BLaER1 treated with 17β-estradiol and CSF1 and Interleukin-3, amounts not matched to agents 10 nM and 100 nM (cell line): ENCODE measurements around the gene CST9.
A peak's percentile ranks its signal among the peaks of the same experiment; 100 is the strongest.

Experiments used
- H3K27ac ChIP-seq, 11 experiments: shearing (Covaris generic); formaldehyde crosslinking; 2 replicates each; pipeline ENCODE4 v1.8.1; 2022
- H3K27me3 ChIP-seq, 11 experiments: shearing (Covaris generic); formaldehyde crosslinking; 2 replicates each; pipeline ENCODE4 v1.8.1; 2022
- H3K36me3 ChIP-seq, 11 experiments: shearing (Covaris generic); formaldehyde crosslinking; 2 replicates each; pipeline ENCODE4 v1.8.1; 2022
- H3K4me1 ChIP-seq, 10 experiments: shearing (Covaris generic); formaldehyde crosslinking; 2 replicates each; pipeline ENCODE4 v1.8.1; 2022
- H3K4me2 ChIP-seq, 11 experiments: shearing (Covaris generic); formaldehyde crosslinking; 2 replicates each; pipeline ENCODE4 v1.8.1; 2022
- H3K4me3 ChIP-seq, 10 experiments: shearing (Covaris generic); formaldehyde crosslinking; 2 replicates each; pipeline ENCODE4 v1.8.1; 2022
- H3K9ac ChIP-seq, 11 experiments: shearing (Covaris generic); formaldehyde crosslinking; 2 replicates each; pipeline ENCODE4 v1.8.1; 2022
- H3K9me3 ChIP-seq, 11 experiments: shearing (Covaris generic); formaldehyde crosslinking; replicated peaks in 1 of 11; 2 replicates each; pipeline ENCODE4 v1.8.1; 2022
- H4K20me1 ChIP-seq, 11 experiments: shearing (Covaris generic); formaldehyde crosslinking; 2 replicates each; pipeline ENCODE4 v1.8.1; 2022
- Cebpa-rat ChIP-seq, 11 experiments: shearing (Covaris generic); IDR thresholded peaks; 2 replicates each; pipeline ENCODE4 v1.8.1; 2022

CST9 gene, protein sequence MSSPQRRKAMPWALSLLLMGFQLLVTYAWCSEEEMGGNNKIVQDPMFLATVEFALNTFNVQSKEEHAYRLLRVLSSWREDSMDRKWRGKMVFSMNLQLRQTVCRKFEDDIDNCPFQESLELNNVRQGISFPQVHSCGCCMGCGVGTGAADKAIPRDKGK

DNA sequence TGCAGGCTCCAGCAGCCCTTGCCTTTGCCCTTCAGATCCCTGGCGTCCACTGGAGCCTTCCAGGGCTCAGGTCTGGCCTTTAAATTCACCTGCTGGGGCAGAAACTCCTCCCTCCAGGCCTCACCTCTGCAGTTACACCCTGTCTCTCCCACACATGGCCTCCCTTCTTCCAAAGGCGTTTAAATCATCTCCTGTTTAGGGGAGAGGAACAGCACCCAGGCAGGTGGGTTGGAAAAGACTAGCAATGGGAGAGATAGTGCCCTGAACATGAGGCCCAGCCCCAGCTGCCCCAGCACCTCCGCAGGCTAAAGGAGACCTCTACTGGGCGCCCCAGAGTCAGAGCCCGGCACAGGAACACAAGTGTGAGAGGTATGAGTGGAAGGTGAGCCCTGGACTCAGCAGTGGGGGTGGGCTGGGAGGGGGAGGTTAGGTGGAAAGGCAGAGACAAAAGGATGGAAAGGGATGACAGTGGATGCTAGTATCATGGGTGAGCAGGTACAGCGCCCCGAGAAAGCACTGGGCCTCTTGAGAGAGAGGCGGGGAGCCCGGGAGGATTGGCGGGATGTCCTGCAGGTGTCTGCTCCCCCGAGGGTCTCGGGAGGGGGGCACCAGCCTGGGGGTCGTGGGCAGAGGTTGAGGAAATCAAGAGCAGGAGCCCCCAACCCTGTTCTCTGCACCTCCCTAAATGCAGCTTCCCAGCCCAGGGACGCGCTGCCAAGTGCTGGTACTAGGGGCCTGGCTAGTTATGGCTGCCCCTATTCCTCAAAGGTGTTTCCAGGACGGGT, at the start of gene CST9:
CST9 (minus strand) TSS at position 51 of the 785 bp plus-strand sequence. CDS start 53 bp downstream, outside the sequence.
- Histone ChIP-seq H4K20me1 (no peaks in the 10 kb centered on the region), H3K4me2 (peak within 1 kb of the TSS; percentile 5 to 70 (median 51); a peak in 20 of 22 replicates), H3K36me3 (no peaks in the 10 kb centered on the region), H3K27ac (no peak within 1 kb of the TSS), H3K4me1 (peaks cover 18 to 48% (median 40%) of the 10 kb centered on the region in 10 experiments), H3K27me3 (no peaks in the 10 kb centered on the region), H3K9me3 (0 out of 22 replicates have a peak, but pooled peaks cover 0 to 8% (median 0%) of the 10 kb centered on the region in 11 experiments), H3K9ac (no peak within 1 kb of the TSS), H3K4me3 (no peak within 1 kb of the TSS)
- TF ChIP-seq Cebpa-rat (IDR thresholded peaks at IDR 0.05), result no peak

DNA sequence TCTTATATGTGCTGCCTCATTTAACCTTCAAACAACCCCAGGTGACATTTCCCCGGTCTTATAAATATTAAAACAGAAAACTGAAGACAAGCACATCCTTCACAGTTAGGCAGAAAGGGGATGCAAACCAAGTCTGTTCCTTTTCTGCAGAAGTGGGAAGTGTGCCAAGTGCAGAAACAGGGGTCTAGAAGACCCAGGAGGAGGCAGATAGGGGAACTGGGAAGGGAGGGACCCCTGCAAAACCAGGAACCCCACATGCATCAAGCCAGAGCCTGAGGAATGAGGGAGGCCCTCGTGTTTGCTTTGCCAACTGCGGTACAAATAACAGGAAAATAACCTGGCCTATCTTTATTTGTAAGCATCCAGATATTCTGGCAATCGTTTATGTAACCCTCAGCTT, 49.0 kb upstream of the CST9 start:
- H3K4me1 ChIP-seq, result peaks cover 37 to 56% (median 46%) of the 10 kb centered on the region in 10 experiments
- H4K20me1 ChIP-seq, result no peaks in the 10 kb centered on the region
- H3K27ac ChIP-seq, result peak overlapping the region in 6 of 11 experiments; percentile 67 to 83 (median 80); a peak in 8 of 22 replicates
- no peak for TF ChIP-seq Cebpa-rat (IDR thresholded peaks at IDR 0.05)
- peak overlapping the region; percentile 83 to 97 (median 91) for H3K4me2 ChIP-seq
- no peaks in the 10 kb centered on the region for H3K9me3 ChIP-seq
- peak overlapping the region in 4 of 11 experiments; percentile 4 to 65 (median 40); a peak in 3 of 22 replicates for H3K9ac ChIP-seq
- no peaks in the 10 kb centered on the region for H3K27me3 ChIP-seq
- H3K4me3 ChIP-seq, result peak overlapping the region in 1 of 10 experiments; percentile 6; a peak in 1 of 20 replicates
- H3K36me3 ChIP-seq, result no peaks in the 10 kb centered on the region

GRCh38 chr20:23654000-23654399, 48.3 kb upstream of the CST9 start:
- Histone ChIP-seq H3K4me2 (peak overlapping the region; percentile 83 to 97 (median 91)), H3K4me3 (no peak overlapping the region), H3K36me3 (no peaks in the 10 kb centered on the region), H3K27ac (no peak overlapping the region; a peak in 1 of 22 replicates), H3K9ac (peak overlapping the region in 1 of 11 experiments; percentile 17; a peak in 1 of 22 replicates), H3K9me3 (no peaks in the 10 kb centered on the region), H3K4me1 (peaks cover 37 to 56% (median 48%) of the 10 kb centered on the region in 10 experiments), H3K27me3 (no peaks in the 10 kb centered on the region), H4K20me1 (no peaks in the 10 kb centered on the region)
- TF ChIP-seq Cebpa-rat (IDR thresholded peaks at IDR 0.05), result no peak

- Histone ChIP-seq H3K27me3 (no peaks in the 10 kb centered on the region), H3K4me2 (peak overlapping the region; percentile 83 to 97 (median 91); a peak in 21 of 22 replicates), H3K27ac (peak overlapping the region in 2 of 11 experiments; percentile 25 to 27; a peak in 3 of 22 replicates), H3K4me3 (no peak overlapping the region), H3K36me3 (no peaks in the 10 kb centered on the region), H4K20me1 (no peaks in the 10 kb centered on the region), H3K4me1 (peaks cover 37 to 56% (median 48%) of the 10 kb centered on the region in 10 experiments), H3K9me3 (no peaks in the 10 kb centered on the region), H3K9ac (no peak overlapping the region)
- no peak for TF ChIP-seq Cebpa-rat (IDR thresholded peaks at IDR 0.05)
Measured at GRCh38 chr20:23653400-23653938, 47.8 kb upstream of the CST9 start.

- Histone ChIP-seq H3K27me3 (no peaks in the 10 kb centered on the region), H3K4me3 (no peak overlapping the region), H3K9ac (no peak overlapping the region), H3K9me3 (no peaks in the 10 kb centered on the region), H3K36me3 (no peaks in the 10 kb centered on the region), H4K20me1 (no peaks in the 10 kb centered on the region), H3K27ac (peak overlapping the region in 1 of 11 experiments; percentile 27; a peak in 2 of 22 replicates), H3K4me1 (peaks cover 37 to 56% (median 48%) of the 10 kb centered on the region in 10 experiments), H3K4me2 (peak overlapping the region in 7 of 11 experiments; percentile 83 to 97 (median 91); a peak in 9 of 22 replicates)
- no peak for TF ChIP-seq Cebpa-rat (IDR thresholded peaks at IDR 0.05)
Measured at GRCh38 chr20:23652926-23653325, 47.2 kb upstream of the CST9 start.

DNA sequence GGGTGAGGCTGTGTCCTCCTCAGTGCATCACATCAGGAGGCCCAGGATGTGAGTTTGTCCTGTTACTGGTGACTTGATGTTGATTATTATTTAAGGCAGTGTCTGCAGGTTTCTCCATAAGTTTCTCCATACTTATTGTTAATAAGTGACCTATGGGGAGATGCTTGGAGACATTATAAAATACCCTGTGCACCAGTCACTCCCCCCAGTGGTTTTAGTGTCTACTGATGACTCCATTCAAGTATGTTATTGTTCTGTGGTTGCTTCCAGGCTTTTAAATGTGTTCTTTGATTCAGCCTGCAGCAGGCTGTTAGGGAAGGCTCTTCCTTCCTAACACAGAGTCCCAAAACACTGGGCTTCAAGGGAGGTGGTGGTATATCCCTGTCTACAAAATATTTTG, 46.7 kb upstream of the CST9 start:
- Histone ChIP-seq H3K4me1 (peaks cover 37 to 51% (median 48%) of the 10 kb centered on the region in 10 experiments), H3K36me3 (no peaks in the 10 kb centered on the region), H3K27ac (no peak overlapping the region), H3K9ac (no peak overlapping the region), H3K4me2 (peak overlapping the region in 4 of 11 experiments; percentile 16 to 97 (median 85); a peak in 5 of 22 replicates), H3K9me3 (no peaks in the 10 kb centered on the region), H3K27me3 (no peaks in the 10 kb centered on the region), H3K4me3 (no peak overlapping the region), H4K20me1 (no peaks in the 10 kb centered on the region)
- no peak for TF ChIP-seq Cebpa-rat (IDR thresholded peaks at IDR 0.05)

DNA sequence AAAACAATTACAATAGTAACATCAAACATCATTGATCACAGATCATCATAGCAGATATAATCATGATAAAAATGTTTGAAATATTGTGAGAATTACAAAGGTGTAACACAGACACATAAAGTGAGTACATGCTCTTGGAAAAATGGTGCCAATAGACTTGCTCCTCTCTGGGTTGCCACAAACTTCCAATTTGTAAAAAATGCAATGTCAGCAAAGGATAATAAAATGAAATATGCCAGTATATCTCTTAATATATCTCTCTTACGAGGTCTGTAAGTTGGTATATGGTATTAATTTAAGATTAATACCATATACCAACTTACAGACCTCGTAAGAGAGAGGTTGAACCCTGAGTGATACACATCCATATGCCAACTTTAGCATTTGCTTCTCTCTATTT, 45.4 kb upstream of the CST9 start:
- H3K9me3 ChIP-seq, result no peaks in the 10 kb centered on the region
- no peak overlapping the region for H3K4me3 ChIP-seq
- no peaks in the 10 kb centered on the region for H4K20me1 ChIP-seq
- no peak overlapping the region for H3K9ac ChIP-seq
- no peaks in the 10 kb centered on the region for H3K27me3 ChIP-seq
- no peak overlapping the region for H3K4me2 ChIP-seq
- H3K27ac ChIP-seq, result no peak overlapping the region
- H3K36me3 ChIP-seq, result no peaks in the 10 kb centered on the region
- peaks cover 31 to 51% (median 36%) of the 10 kb centered on the region in 10 experiments for H3K4me1 ChIP-seq
- TF ChIP-seq Cebpa-rat (IDR thresholded peaks at IDR 0.05), result no peak

DNA sequence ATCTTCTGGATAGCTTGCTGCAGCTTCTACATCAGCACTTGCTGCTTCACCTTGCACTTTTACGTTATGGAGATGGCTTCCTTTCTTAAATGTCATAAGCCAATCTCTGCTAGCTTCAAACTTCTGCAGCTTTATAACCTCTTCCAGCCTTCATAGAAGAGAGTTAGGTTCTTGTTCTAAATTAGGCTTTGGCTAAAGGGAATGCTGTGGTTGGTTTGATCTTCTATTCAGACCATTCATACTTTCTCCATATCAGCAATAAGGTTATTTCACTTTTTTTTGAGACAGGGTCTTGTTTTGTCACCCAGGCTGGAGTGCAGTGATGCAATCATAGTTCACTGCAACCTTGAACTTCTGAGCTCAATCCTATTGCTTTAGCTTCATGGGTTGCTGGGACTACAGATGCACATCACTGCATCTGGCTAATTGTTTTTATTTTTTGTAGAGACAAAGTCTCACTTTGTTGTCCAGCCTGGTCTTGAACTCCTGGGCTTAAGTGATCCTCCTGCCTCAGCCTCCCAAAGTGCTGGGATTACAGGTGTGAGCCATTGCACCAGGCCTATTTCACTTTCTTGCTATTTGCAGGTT, 44.2 kb upstream of the CST9 start:
- H3K4me2 ChIP-seq, result no peak overlapping the region

DNA sequence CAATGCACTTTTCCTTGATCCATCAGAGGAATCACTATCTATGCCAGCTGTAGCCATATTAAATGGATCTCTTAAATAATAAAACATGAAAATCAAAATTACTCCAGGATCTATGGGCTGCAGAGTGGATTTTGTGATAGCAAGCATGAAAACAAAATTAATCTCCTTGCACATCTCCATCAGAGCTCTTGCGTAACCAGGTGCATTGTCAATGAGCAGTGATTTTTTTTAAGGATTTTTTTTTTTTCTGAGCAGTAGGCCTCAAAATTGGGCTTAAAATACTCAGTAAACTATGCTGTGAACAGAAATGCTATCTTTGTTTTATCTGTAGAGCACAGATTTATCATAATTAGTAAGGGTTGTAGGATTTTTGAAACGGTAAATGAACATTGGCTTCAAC, 43.5 kb upstream of the CST9 start:
- peak in 2 of 11 experiments; percentile 32 to 38; a peak in 1 of 22 replicates for TF ChIP-seq Cebpa-rat (IDR thresholded peaks at IDR 0.05)
- no peak overlapping the region for H3K27ac ChIP-seq
- no peak overlapping the region for H3K4me3 ChIP-seq
- no peaks in the 10 kb centered on the region for H3K9me3 ChIP-seq
- H4K20me1 ChIP-seq, result no peaks in the 10 kb centered on the region
- no peaks in the 10 kb centered on the region for H3K27me3 ChIP-seq
- H3K9ac ChIP-seq, result no peak overlapping the region
- H3K4me1 ChIP-seq, result peaks cover 12 to 53% (median 19%) of the 10 kb centered on the region in 10 experiments
- H3K4me2 ChIP-seq, result no peak overlapping the region
- H3K36me3 ChIP-seq, result no peaks in the 10 kb centered on the region

More for the DNA sequence above, 44.2 kb upstream of the CST9 start:
- no peak overlapping the region for H3K27ac ChIP-seq
- H4K20me1 ChIP-seq, result no peaks in the 10 kb centered on the region
- H3K9ac ChIP-seq, result no peak overlapping the region
- no peaks in the 10 kb centered on the region for H3K36me3 ChIP-seq
- peaks cover 19 to 53% (median 24%) of the 10 kb centered on the region in 10 experiments for H3K4me1 ChIP-seq
- H3K4me3 ChIP-seq, result no peak overlapping the region
- peak in 1 of 11 experiments; percentile 23; a peak in 1 of 22 replicates for TF ChIP-seq Cebpa-rat (IDR thresholded peaks at IDR 0.05)
- no peaks in the 10 kb centered on the region for H3K9me3 ChIP-seq
- no peaks in the 10 kb centered on the region for H3K27me3 ChIP-seq
